Endothelial cell (in vitro differentiated cells): Measurements from ENCODE around the gene OTX2. TPM values are rescaled to one million over a fixed set of nuclear protein-coding genes. Genes with fewer than 3 reads are reported as not detected.

Experiments
- DNase-seq: peaks from one replicate; pipeline ENCODE4 v3.0.0; 2021; ENCODE audit warnings: low spot score
- H3K27ac Mint-ChIP-seq: one replicate; pipeline ENCODE4 v1.8.0; 2021; ENCODE audit warnings: mixed read lengths, inconsistent platforms; ENCODE audit not compliant: unreplicated experiment
- H3K27me3 Mint-ChIP-seq: one replicate; pipeline ENCODE4 v1.8.0; 2021; ENCODE audit warnings: mild to moderate bottlenecking, moderate library complexity, mixed read lengths, inconsistent platforms; ENCODE audit not compliant: unreplicated experiment
- H3K36me3 Mint-ChIP-seq: one replicate; pipeline ENCODE4 v1.8.0; 2021; ENCODE audit warnings: mild to moderate bottlenecking, low read depth, mixed read lengths, inconsistent platforms; ENCODE audit not compliant: unreplicated experiment
- H3K4me1 Mint-ChIP-seq: one replicate; pipeline ENCODE4 v1.8.0; 2021; ENCODE audit warnings: mild to moderate bottlenecking, mixed read lengths, inconsistent platforms; ENCODE audit not compliant: unreplicated experiment
- H3K4me3 Mint-ChIP-seq: one replicate; pipeline ENCODE4 v1.8.0; 2021; ENCODE audit warnings: mild to moderate bottlenecking, mixed read lengths, inconsistent platforms; ENCODE audit not compliant: unreplicated experiment
- H3K9me3 Mint-ChIP-seq: one replicate; pipeline ENCODE4 v1.8.0; 2021; ENCODE audit warnings: mixed read lengths, inconsistent platforms; ENCODE audit not compliant: unreplicated experiment
- total RNA-seq: library from RNA; stranded (reverse); fragmentation: NEBNext Ultra II Directional; extraction: Animal tissue kit (Norgen Biotek cat#: 25700); gene quantifications from one replicate; pipeline ENCODE4 v1.2.1, GENCODE V29; 2021; ENCODE audit not compliant: unreplicated experiment
- TF ChIP-seq, protein P1 (sequence below): fragments of 200-600 bp; sonication (generic); IDR thresholded peaks from one replicate; pipeline ENCODE4 v1.5.0; 2021; ENCODE audit warnings: antibody characterized with exemption; ENCODE audit not compliant: unreplicated experiment

The OTX2 gene
- total RNA-seq, 1 donor from 2014 or later, result 12.0 TPM

GRCh38 chr14:56813143-56813551, 2.9 kb upstream of the OTX2 start:
- no peak overlapping the region for H3K4me3 Mint-ChIP-seq
- H3K9me3 Mint-ChIP-seq, result no peaks in the 10 kb centered on the region
- peaks cover 4% of the 10 kb centered on the region for H3K36me3 Mint-ChIP-seq
- peaks cover 32% of the 10 kb centered on the region for H3K4me1 Mint-ChIP-seq
- no peak for DNase-seq
- H3K27ac Mint-ChIP-seq, result no peak overlapping the region
- peaks cover 40% of the 10 kb centered on the region for H3K27me3 Mint-ChIP-seq
- TF ChIP-seq, protein P1, sequence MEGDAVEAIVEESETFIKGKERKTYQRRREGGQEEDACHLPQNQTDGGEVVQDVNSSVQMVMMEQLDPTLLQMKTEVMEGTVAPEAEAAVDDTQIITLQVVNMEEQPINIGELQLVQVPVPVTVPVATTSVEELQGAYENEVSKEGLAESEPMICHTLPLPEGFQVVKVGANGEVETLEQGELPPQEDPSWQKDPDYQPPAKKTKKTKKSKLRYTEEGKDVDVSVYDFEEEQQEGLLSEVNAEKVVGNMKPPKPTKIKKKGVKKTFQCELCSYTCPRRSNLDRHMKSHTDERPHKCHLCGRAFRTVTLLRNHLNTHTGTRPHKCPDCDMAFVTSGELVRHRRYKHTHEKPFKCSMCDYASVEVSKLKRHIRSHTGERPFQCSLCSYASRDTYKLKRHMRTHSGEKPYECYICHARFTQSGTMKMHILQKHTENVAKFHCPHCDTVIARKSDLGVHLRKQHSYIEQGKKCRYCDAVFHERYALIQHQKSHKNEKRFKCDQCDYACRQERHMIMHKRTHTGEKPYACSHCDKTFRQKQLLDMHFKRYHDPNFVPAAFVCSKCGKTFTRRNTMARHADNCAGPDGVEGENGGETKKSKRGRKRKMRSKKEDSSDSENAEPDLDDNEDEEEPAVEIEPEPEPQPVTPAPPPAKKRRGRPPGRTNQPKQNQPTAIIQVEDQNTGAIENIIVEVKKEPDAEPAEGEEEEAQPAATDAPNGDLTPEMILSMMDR, result no peak

- H3K4me3 Mint-ChIP-seq, result no peak overlapping the region
- no peaks in the 10 kb centered on the region for H3K9me3 Mint-ChIP-seq
- H3K4me1 Mint-ChIP-seq, result peaks cover 32% of the 10 kb centered on the region
- DNase-seq, result peak; percentile 9
- TF ChIP-seq, protein P1, result no peak
- no peak overlapping the region for H3K27ac Mint-ChIP-seq
- peaks cover 4% of the 10 kb centered on the region for H3K36me3 Mint-ChIP-seq
- peaks cover 36% of the 10 kb centered on the region for H3K27me3 Mint-ChIP-seq
Observed at GRCh38 chr14:56812364-56813141, 2.3 kb upstream of the OTX2 start.

DNA sequence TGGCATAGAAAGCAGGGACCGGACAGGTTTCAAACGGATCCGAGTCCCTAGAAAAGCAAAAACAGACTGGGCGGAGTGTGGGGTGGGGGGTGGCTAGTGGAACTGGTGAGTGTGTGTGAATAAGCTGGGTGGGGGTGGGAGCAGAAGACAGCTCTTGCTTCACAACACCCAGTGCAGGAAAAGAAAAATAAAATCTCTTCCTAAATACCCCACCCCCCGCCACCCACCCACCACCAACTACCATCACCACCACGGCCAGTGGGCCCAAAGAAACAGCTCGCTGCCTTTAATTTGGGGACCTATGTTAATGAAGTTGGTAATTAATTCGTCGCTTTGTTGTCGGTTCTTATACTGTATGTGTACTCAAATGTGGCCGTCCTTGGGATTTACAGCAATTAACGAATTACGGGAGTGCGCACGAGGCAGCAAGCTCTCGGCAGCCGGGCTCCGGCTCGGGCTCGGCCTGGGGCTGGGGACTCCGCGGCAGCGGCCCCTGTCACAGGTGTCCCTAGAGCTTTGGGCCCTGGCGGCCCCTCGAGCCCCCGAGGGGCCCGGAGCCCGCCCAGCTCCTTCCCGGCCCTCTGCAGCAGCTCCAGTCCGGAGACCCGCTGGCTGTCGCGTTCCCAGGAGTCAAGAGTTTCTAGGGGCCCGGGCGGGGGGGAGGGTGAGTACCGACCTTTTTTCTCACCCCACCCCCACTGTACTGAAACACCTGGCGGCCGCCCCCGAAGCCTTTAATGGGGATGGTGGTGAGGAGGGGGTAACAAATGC, 1.5 kb upstream of the OTX2 start:
- peak; percentile 22 for DNase-seq
- peaks cover 4% of the 10 kb centered on the region for H3K36me3 Mint-ChIP-seq
- TF ChIP-seq, protein P1, result no peak
- no peak overlapping the region for H3K4me3 Mint-ChIP-seq
- no peaks in the 10 kb centered on the region for H3K9me3 Mint-ChIP-seq
- peaks cover 34% of the 10 kb centered on the region for H3K4me1 Mint-ChIP-seq
- no peak overlapping the region for H3K27ac Mint-ChIP-seq
- H3K27me3 Mint-ChIP-seq, result peaks cover 34% of the 10 kb centered on the region

DNA sequence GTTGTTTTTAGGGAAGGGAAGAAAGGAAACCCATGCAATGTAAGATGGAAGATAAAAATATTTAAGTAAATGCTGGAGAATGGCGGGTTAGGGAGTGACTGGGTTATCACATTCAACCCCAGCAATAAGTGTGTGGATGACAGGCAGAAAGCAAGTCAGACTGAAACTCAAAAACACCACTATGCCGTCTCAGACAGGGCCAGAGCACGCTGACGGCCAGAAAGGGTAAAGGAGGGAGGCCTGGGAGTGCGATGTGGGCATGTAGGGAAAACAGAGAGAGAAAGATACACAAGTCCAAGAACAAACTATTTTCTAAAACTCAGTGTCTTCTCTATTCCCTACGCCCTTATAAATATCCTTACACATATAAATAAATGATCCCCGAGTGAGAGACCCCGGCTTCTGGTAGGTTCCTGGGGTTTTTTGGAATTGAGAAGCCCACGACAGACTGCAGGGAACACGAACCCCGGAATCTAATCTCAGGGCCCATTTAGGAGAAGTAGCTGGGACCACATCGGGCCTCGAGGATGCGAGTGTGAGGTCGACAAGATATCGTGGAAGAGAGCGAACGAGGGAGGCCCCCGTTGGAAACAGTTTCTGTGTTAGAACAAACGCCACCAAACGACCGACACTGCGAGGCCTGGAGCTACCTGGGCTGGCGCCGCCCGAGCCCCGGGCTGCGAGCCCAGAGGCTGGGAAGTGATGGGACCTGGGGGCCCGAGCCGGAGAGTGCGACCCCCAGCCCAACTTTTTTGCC, 735 bp upstream of the OTX2 start:
- Mint-ChIP-seq H3K36me3 (peaks cover 7% of the 10 kb centered on the region), H3K27me3 (peaks cover 32% of the 10 kb centered on the region), H3K27ac (peak overlapping the region; percentile 57), H3K4me3 (peak overlapping the region; percentile 90), H3K9me3 (no peaks in the 10 kb centered on the region), H3K4me1 (peaks cover 40% of the 10 kb centered on the region)
- DNase-seq, result peak; percentile 22
- TF ChIP-seq, protein P1, result no peak
